ENCODE measurements around the gene CGREF1. TPM values are rescaled to one million over a fixed set of nuclear protein-coding genes. Genes with fewer than 3 reads are reported as not detected.

CGREF1 gene
- total RNA-seq, 1 experiment from 2014 or later = 5.0 TPM

GRCh38 chr2:27162151-27163121 lies 43.5 kb upstream of the CGREF1 start:
- Histone ChIP-seq H3K9me3 (no peaks in the 10 kb centered on the region), H3K36me3 (ENCODE audit: control insufficient read depth, insufficient read depth, low read length) (no peaks in the 10 kb centered on the region), H3K27me3 (replicated peaks; ENCODE audit: control insufficient read depth, insufficient read depth, low read length) (no peaks in the 10 kb centered on the region), H3K4me1 (peaks cover 13% of the 10 kb centered on the region), H3K4me3 (ENCODE audit: low read depth, low read length) (no peak overlapping the region)
- DNase-seq = no peak
- H3K4me3 Mint-ChIP-seq (ENCODE audit: unreplicated experiment) = no peak overlapping the region
- H3K27ac Mint-ChIP-seq (ENCODE audit: unreplicated experiment) = no peak overlapping the region
- no TSS peak for BruUV-seq (replicated peaks)
- peaks cover 13% of the 10 kb centered on the region for H3K4me1 Mint-ChIP-seq (ENCODE audit: low read depth, unreplicated experiment)
- peaks cover 5% of the 10 kb centered on the region for H3K36me3 Mint-ChIP-seq (ENCODE audit: insufficient read depth, unreplicated experiment)
- ChIA-PET POLR2A (no interaction called here), CTCF (interaction anchor here (1.5 kb wide), 1 partner anchor 29 kb away, joined by 4 read pairs; no protein-coding TSS in a partner anchor)
- no peak for TF ChIP-seq CTCF (IDR thresholded peaks at IDR 0.05; ENCODE audit: insufficient read depth in 1 of 2, low read depth in 1 of 2, low read length in 1 of 2, severe bottlenecking in 1 of 2, unreplicated experiment in 1 of 2)
- intact Hi-C loops (cut with micrococcal nuclease; ENCODE audit: unreplicated experiment) = no loop called here
- no peaks in the 10 kb centered on the region for H3K9me3 Mint-ChIP-seq (ENCODE audit: unreplicated experiment)
- H3K27me3 Mint-ChIP-seq (ENCODE audit: insufficient read depth, unreplicated experiment) = no peaks in the 10 kb centered on the region

GRCh38 chr2:27160191-27160590 lies 41.3 kb upstream of the CGREF1 start:
- no peaks in the 10 kb centered on the region for H3K27me3 Mint-ChIP-seq (ENCODE audit: insufficient read depth, unreplicated experiment)

More at GRCh38 chr2:27160191-27160590, 41.3 kb upstream of the CGREF1 start:
- no peak overlapping the region for H3K4me3 ChIP-seq (ENCODE audit: low read depth, low read length)
- no peaks in the 10 kb centered on the region for H3K27me3 ChIP-seq (replicated peaks; ENCODE audit: control insufficient read depth, insufficient read depth, low read length)
- no peaks in the 10 kb centered on the region for H3K36me3 ChIP-seq (ENCODE audit: control insufficient read depth, insufficient read depth, low read length)
- intact Hi-C loops (cut with micrococcal nuclease; ENCODE audit: unreplicated experiment) = no loop called here
- Mint-ChIP-seq H3K36me3 (ENCODE audit: insufficient read depth, unreplicated experiment) (peaks cover under 1% of the 10 kb centered on the region), H3K27ac (ENCODE audit: unreplicated experiment) (no peak overlapping the region), H3K4me3 (ENCODE audit: unreplicated experiment) (no peak overlapping the region), H3K4me1 (ENCODE audit: low read depth, unreplicated experiment) (peaks cover 8% of the 10 kb centered on the region), H3K9me3 (ENCODE audit: unreplicated experiment) (no peaks in the 10 kb centered on the region)
- peaks cover 11% of the 10 kb centered on the region for H3K4me1 ChIP-seq
- no peaks in the 10 kb centered on the region for H3K9me3 ChIP-seq
- TF ChIP-seq CTCF (IDR thresholded peaks at IDR 0.05; ENCODE audit: insufficient read depth in 1 of 2, low read depth in 1 of 2, low read length in 1 of 2, severe bottlenecking in 1 of 2, unreplicated experiment in 1 of 2) = no peak
- ChIA-PET POLR2A (no interaction called here), CTCF (no interaction called here)
- BruUV-seq (replicated peaks) = no TSS peak
- no peak for DNase-seq
